ENCODE results near the gene CPNE7. TPM values are rescaled to one million over a fixed set of nuclear protein-coding genes. Genes with fewer than 3 reads are reported as not detected.
A peak's percentile ranks its signal among the peaks of the same experiment; 100 is the strongest.

Gene CPNE7
- total RNA-seq, 3 donors from 2014 or later (not counting 1 experiment from before 2014, with no cell fraction given) = 1.1 to 1.8 (median 1.2) TPM

- no peak overlapping the region for H3K27ac Mint-ChIP-seq
- WGBS (ENCODE audit: insufficient coverage) = 96% methylated on average over 16 of the region's 16 CpGs
- no peaks in the 10 kb centered on the region for H3K36me3 Mint-ChIP-seq
- H3K9me3 Mint-ChIP-seq = no peaks in the 10 kb centered on the region
- Histone ChIP-seq H3K27ac (ENCODE audit: low read length) (no peak overlapping the region), H3K4me1 (ENCODE audit: control insufficient read depth, insufficient read depth, low read length) (peaks cover 13% of the 10 kb centered on the region), H3K4me3 (ENCODE audit: low read length) (no peak overlapping the region), H3K36me3 (ENCODE audit: control insufficient read depth, insufficient read depth, low read length) (peaks cover 35% of the 10 kb centered on the region), H3K9me3 (ENCODE audit: control insufficient read depth, insufficient read depth, low read length) (no peaks in the 10 kb centered on the region), H3K27me3 (ENCODE audit: control insufficient read depth, insufficient read depth, low read length) (no peaks in the 10 kb centered on the region)
- H3K4me3 Mint-ChIP-seq = no peak overlapping the region
- H3K4me1 Mint-ChIP-seq = peaks cover 7 to 13% of the 10 kb centered on the region in 2 donors
- intact Hi-C loops (cut with micrococcal nuclease) = no loop called here
- DNase-seq (no peak), ATAC-seq (no peak)
- no peak for TF ChIP-seq CTCF (IDR thresholded peaks at IDR 0.05)
- no peaks in the 10 kb centered on the region for H3K27me3 Mint-ChIP-seq (ENCODE audit: low read depth in 2 of 2)
Observed at GRCh38 chr16:89555265-89555664, 20.3 kb upstream of the CPNE7 start.

- intact Hi-C loops (cut with micrococcal nuclease) = no loop called here
- Mint-ChIP-seq H3K9me3 (no peaks in the 10 kb centered on the region), H3K4me1 (peaks cover 7 to 13% of the 10 kb centered on the region in 2 donors), H3K4me3 (no peak overlapping the region), H3K36me3 (no peaks in the 10 kb centered on the region), H3K27me3 (ENCODE audit: low read depth in 2 of 2) (no peaks in the 10 kb centered on the region), H3K27ac (no peak overlapping the region)
- no peaks in the 10 kb centered on the region for H3K27me3 ChIP-seq (ENCODE audit: control insufficient read depth, insufficient read depth, low read length)
- 92% methylated on average over 13 of the region's 13 CpGs for WGBS (ENCODE audit: insufficient coverage)
- no peak for DNase-seq
- no peak for TF ChIP-seq CTCF (IDR thresholded peaks at IDR 0.05)
- no peaks in the 10 kb centered on the region for H3K9me3 ChIP-seq (ENCODE audit: control insufficient read depth, insufficient read depth, low read length)
- H3K27ac ChIP-seq (ENCODE audit: low read length) = no peak overlapping the region
- no peak for ATAC-seq
- peaks cover 13% of the 10 kb centered on the region for H3K4me1 ChIP-seq (ENCODE audit: control insufficient read depth, insufficient read depth, low read length)
- H3K4me3 ChIP-seq (ENCODE audit: low read length) = no peak overlapping the region
- peaks cover 34% of the 10 kb centered on the region for H3K36me3 ChIP-seq (ENCODE audit: control insufficient read depth, insufficient read depth, low read length)
Observed at GRCh38 chr16:89555780-89556179, 19.8 kb upstream of the CPNE7 start.

GRCh38 chr16:89556750-89557689 is 18.5 kb upstream of the CPNE7 start:
- peaks cover 33% of the 10 kb centered on the region for H3K36me3 ChIP-seq (ENCODE audit: control insufficient read depth, insufficient read depth, low read length)
- no peaks in the 10 kb centered on the region for H3K9me3 ChIP-seq (ENCODE audit: control insufficient read depth, insufficient read depth, low read length)
- H3K27me3 ChIP-seq (ENCODE audit: control insufficient read depth, insufficient read depth, low read length) = no peaks in the 10 kb centered on the region
- peak; percentile 64 for TF ChIP-seq CTCF (IDR thresholded peaks at IDR 0.05)
- no peaks in the 10 kb centered on the region for H3K27me3 Mint-ChIP-seq (ENCODE audit: low read depth in 2 of 2)
- intact Hi-C loops (cut with micrococcal nuclease) = loop anchor here (1.0 kb wide), 1 partner anchor 224 kb away; no protein-coding TSS in a partner anchor
- peaks cover under 1% of the 10 kb centered on the region for H3K36me3 Mint-ChIP-seq
- peak overlapping the region; percentile 28 for H3K4me3 Mint-ChIP-seq
- peaks cover 14 to 21% of the 10 kb centered on the region in 2 donors for H3K4me1 Mint-ChIP-seq
- 68% methylated on average over 34 of the region's 34 CpGs for WGBS (ENCODE audit: insufficient coverage)
- DNase-seq (peak; percentile 67 to 85), ATAC-seq (peak; percentile 25 to 44 (median 37))
- H3K27ac Mint-ChIP-seq = peak overlapping the region in 1 of 2 donors; percentile 50
- H3K4me3 ChIP-seq (ENCODE audit: low read length) = no peak overlapping the region
- H3K9me3 Mint-ChIP-seq = no peaks in the 10 kb centered on the region
- H3K4me1 ChIP-seq (ENCODE audit: control insufficient read depth, insufficient read depth, low read length) = peaks cover 23% of the 10 kb centered on the region
- H3K27ac ChIP-seq (ENCODE audit: low read length) = no peak overlapping the region

Measured in natural killer cell (primary cell).